Naive B cell (primary cell): ENCODE measurements around the gene SPTY2D1. TPM values are rescaled to one million over a fixed set of nuclear protein-coding genes. Genes with fewer than 3 reads are reported as not detected.
A peak's percentile ranks its signal among the peaks of the same experiment; 100 is the strongest.

Experiments
- ATAC-seq, 2 donors: fragments of 150-1000 bp; cut with Tn5 transposase; 2 replicates each; pipeline ENCODE4 v1.10.0; 2021; ENCODE audit warnings: low read depth in 2 of 2, mild to moderate bottlenecking in 2 of 2, moderate library complexity in 2 of 2
- DNase-seq: peaks from one replicate; pipeline ENCODE4 v3.0.0; 2022
- H3K27ac Mint-ChIP-seq, 6 donors: one replicate each; pipeline ENCODE4 v1.8.0; 2020 to 2022; ENCODE audit warnings: mild to moderate bottlenecking in 6 of 6, mixed read lengths in 6 of 6, moderate library complexity in 5 of 6, inconsistent platforms in 2 of 6
- H3K27me3 Mint-ChIP-seq, 3 donors: one replicate each; pipeline ENCODE4 v1.8.0; 2021 to 2022; ENCODE audit warnings: mixed read lengths in 3 of 3, mild to moderate bottlenecking in 1 of 3
- H3K36me3 Mint-ChIP-seq, 2 donors: one replicate each; pipeline ENCODE4 v1.8.0; 2020 to 2022; ENCODE audit warnings: mixed read lengths in 2 of 2, inconsistent platforms in 1 of 2, mild to moderate bottlenecking in 1 of 2
- H3K4me1 Mint-ChIP-seq, 3 donors: one replicate each; pipeline ENCODE4 v1.8.0; 2020 to 2022; ENCODE audit warnings: mixed read lengths in 3 of 3, inconsistent platforms in 1 of 3, mild to moderate bottlenecking in 1 of 3, moderate library complexity in 1 of 3
- H3K4me3 Mint-ChIP-seq, 8 donors: one replicate each; pipeline ENCODE4 v1.8.0; 2020 to 2022; ENCODE audit warnings: mild to moderate bottlenecking in 8 of 8, mixed read lengths in 8 of 8, moderate library complexity in 8 of 8, inconsistent platforms in 2 of 8
- H3K9me3 Mint-ChIP-seq, 7 donors: one replicate each; pipeline ENCODE4 v1.8.0; 2020 to 2022; ENCODE audit warnings: mixed read lengths in 7 of 7, mild to moderate bottlenecking in 5 of 7, inconsistent platforms in 2 of 7, moderate library complexity in 1 of 7
- polyA plus RNA-seq, 6 donors: library from polyadenylated mRNA; unstranded; fragments of 300-500 nt; fragmentation: Illumina TruSeq; gene quantifications; one replicate each; pipeline ENCODE4 v1.2.3, GENCODE V29; 2021; ENCODE audit warnings: low read depth in 6 of 6

SPTY2D1 gene
- polyA plus RNA-seq, 6 donors from 2014 or later, result 3.8 to 15.5 (median 10.9) TPM

- Mint-ChIP-seq H3K36me3 (peaks cover 8 to 14% of the 10 kb centered on the region in 2 donors), H3K9me3 (no peaks in the 10 kb centered on the region)
- DNase-seq, result no peak
These were observed 67.1 kb downstream of the SPTY2D1 start for GRCh38 chr11:18567081-18567480.

DNA sequence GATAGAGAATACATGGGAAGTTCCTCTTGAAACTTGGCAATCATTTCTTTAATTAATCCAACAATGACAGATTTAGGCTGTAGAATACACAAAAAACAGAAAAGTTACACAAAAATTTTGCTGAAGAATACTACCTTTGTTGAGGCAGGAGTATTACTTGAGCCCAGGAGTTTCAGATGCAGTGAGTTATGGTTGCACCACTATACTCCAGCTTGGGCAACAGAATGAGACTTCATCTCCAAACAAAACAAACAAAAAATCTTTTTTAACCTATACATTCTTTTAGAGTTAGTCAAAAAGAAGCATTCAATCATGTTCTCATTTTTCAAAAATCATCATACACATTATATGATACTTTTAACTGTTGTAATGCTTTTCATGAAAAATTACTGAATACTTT, 67.7 kb downstream of the SPTY2D1 start:
- Mint-ChIP-seq H3K4me1 (peaks cover 0 to 2% (median 0%) of the 10 kb centered on the region in 3 donors), H3K27ac (no peak overlapping the region), H3K4me3 (no peak overlapping the region), H3K27me3 (no peaks in the 10 kb centered on the region), H3K36me3 (peaks cover 4 to 10% of the 10 kb centered on the region in 2 donors), H3K9me3 (no peaks in the 10 kb centered on the region)
- ATAC-seq (no peak), DNase-seq (no peak)

More at GRCh38 chr11:18567081-18567480, 67.1 kb downstream of the SPTY2D1 start:
- H3K27me3 Mint-ChIP-seq, result no peaks in the 10 kb centered on the region
- peak overlapping the region in 1 of 6 donors; percentile 8 for H3K27ac Mint-ChIP-seq
- peaks cover 0 to 4% (median 0%) of the 10 kb centered on the region in 3 donors for H3K4me1 Mint-ChIP-seq
- no peak overlapping the region for H3K4me3 Mint-ChIP-seq
- no peak for ATAC-seq

DNA sequence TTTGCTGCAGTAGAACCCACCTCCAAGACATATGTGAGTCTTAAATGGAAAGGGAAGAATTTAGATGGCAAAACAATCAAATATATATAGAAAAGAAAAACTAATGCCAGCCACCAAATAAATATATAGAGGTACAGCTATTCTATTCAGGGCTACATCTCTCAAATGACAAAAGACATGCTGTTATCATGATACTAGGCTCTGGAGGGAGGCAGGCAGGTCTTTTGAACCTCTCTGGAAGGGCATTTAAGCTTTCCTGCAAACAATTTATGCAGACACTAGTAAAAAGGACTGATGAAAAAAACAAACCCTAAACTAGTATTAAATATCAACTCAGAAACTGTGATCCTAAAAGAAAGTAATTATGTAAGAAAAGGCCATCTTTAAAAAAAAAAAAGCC, 70.0 kb downstream of the SPTY2D1 start:
- Mint-ChIP-seq H3K4me1 (no peaks in the 10 kb centered on the region), H3K9me3 (no peaks in the 10 kb centered on the region), H3K36me3 (peaks cover 0 to 5% of the 10 kb centered on the region in 2 donors), H3K27me3 (no peaks in the 10 kb centered on the region), H3K4me3 (no peak overlapping the region), H3K27ac (peak overlapping the region in 2 of 6 donors; percentile 12 to 28)
- no peak for DNase-seq
- ATAC-seq, result no peak

- Mint-ChIP-seq H3K27me3 (no peaks in the 10 kb centered on the region), H3K27ac (no peak overlapping the region), H3K4me3 (no peak overlapping the region), H3K4me1 (no peaks in the 10 kb centered on the region), H3K9me3 (no peaks in the 10 kb centered on the region), H3K36me3 (peaks cover 0 to 5% of the 10 kb centered on the region in 2 donors)
- no peak for ATAC-seq
- no peak for DNase-seq
These were observed 70.9 kb downstream of the SPTY2D1 start for GRCh38 chr11:18563090-18563730.

Other genes with a start within 250 kb of the SPTY2D1 start
- gene LDHA, start 239.8 kb downstream of the SPTY2D1 start, polyA plus RNA-seq, result 100 to 1,000 TPM; 224 to 298 (median 251) TPM
- 1 to 10 TPM in 1 of 6 donors, not detected in 5; 4.2 TPM for gene LDHC, start 222.0 kb downstream of the SPTY2D1 start, polyA plus RNA-seq
- under 1 TPM in 1 of 6 donors, not detected in 5; 0.50 TPM for gene LDHAL6A, start 178.5 kb downstream of the SPTY2D1 start, polyA plus RNA-seq
- gene TSG101, start 107.4 kb downstream of the SPTY2D1 start, polyA plus RNA-seq, result 100 to 1,000 TPM in 1 of 6 donors, 10 to 100 TPM in 5; 72.9 to 101 (median 87.0) TPM
- gene UEVLD, start 45.6 kb downstream of the SPTY2D1 start, polyA plus RNA-seq, result 10 to 100 TPM in 2 of 6 donors, 1 to 10 TPM in 4; 6.6 to 12.4 (median 8.9) TPM
- gene MISFA, start 34.6 kb downstream of the SPTY2D1 start, polyA plus RNA-seq, result under 1 TPM in 5 of 6 donors, not detected in 1; 0.43 to 0.94 (median 0.51) TPM
- 1 to 10 TPM in 1 of 6 donors, under 1 TPM in 4, not detected in 1; 0.45 to 1.1 (median 0.81) TPM for gene TMEM86A, start 64.4 kb upstream of the SPTY2D1 start, polyA plus RNA-seq
- 1 to 10 TPM; 1.8 to 3.9 (median 2.9) TPM for gene IGSF22, start 91.8 kb upstream of the SPTY2D1 start, polyA plus RNA-seq
- gene PTPN5, start 157.5 kb upstream of the SPTY2D1 start, polyA plus RNA-seq, result not detected